ENCODE measurements around the gene IGBP1. TPM values are rescaled to one million over a fixed set of nuclear protein-coding genes. Genes with fewer than 3 reads are reported as not detected.

Gene IGBP1
- total and polyA plus RNA-seq, 9 of the 15 experiments (the other 6 are each of a cell fraction or from before 2014, with no cell fraction given) = 36.6 to 91.5 (median 52.8) TPM

GRCh38 chrX:70196961-70197720 is 63.9 kb downstream of the IGBP1 start (continued):
- TF ChIP-seq TRIM25 (IDR thresholded peaks at IDR 0.05; ENCODE audit: borderline replicate concordance) (no peak), SAFB2 (IDR thresholded peaks at IDR 0.05; ENCODE audit: borderline replicate concordance, low read depth, low read length, severe bottlenecking) (no peak), PCBP1 (IDR thresholded peaks at IDR 0.05; ENCODE audit: low read depth, low read length, poor library complexity, severe bottlenecking) (no peak), GTF2A2 (tag; IDR thresholded peaks at IDR 0.05) (no peak), BCOR (IDR thresholded peaks at IDR 0.05) (no peak)

- WGBS (ENCODE audit: insufficient coverage, low coverage, missing lambda C conversion rate) = 2% methylated on average over 5 of the region's 5 CpGs
- ChIA-PET CTCF (ENCODE audit: low intra/inter-chr PET ratio) (no interaction called here), POLR2A (no interaction called here)
- no peak for FAIRE-seq
- TF ChIP-seq CBFB (CRISPR knock-in tag; IDR thresholded peaks at IDR 0.05) (no peak), ZNF586 (CRISPR knock-in tag; conservative IDR thresholded peaks at IDR 0.05) (no peak), ESRRA (IDR thresholded peaks at IDR 0.05; ENCODE audit: borderline replicate concordance, low read depth) (no peak), ZBTB49 (CRISPR knock-in tag; IDR thresholded peaks at IDR 0.05; ENCODE audit: borderline replicate concordance) (no peak), SP1 (CRISPR knock-in tag; IDR thresholded peaks at IDR 0.05) (no peak), MTA1 (IDR thresholded peaks at IDR 0.05; ENCODE audit: borderline replicate concordance) (no peak), FOXA3 (CRISPR knock-in tag; conservative IDR thresholded peaks at IDR 0.05 in 1 of 2, IDR thresholded peaks at IDR 0.05 in 1 of 2) (no peak)
- Histone ChIP-seq H3K36me3 (ENCODE audit: control insufficient read depth, insufficient read depth, low read length) (no peaks in the 10 kb centered on the region), H3K9ac (ENCODE audit: insufficient read depth in 1 of 2, low read depth in 2 of 2, low read length in 2 of 2) (no peak overlapping the region), H3K27ac (ENCODE audit: extremely low read depth, low read depth, low read length) (no peak overlapping the region), H3K79me2 (ENCODE audit: control insufficient read depth, insufficient read depth, low read length) (no peaks in the 10 kb centered on the region), H3K9me3 (replicated peaks; ENCODE audit: control insufficient read depth, insufficient read depth, low read depth, low read length) (no peaks in the 10 kb centered on the region), H3K4me3 (no peak overlapping the region), H3K27me3 (ENCODE audit: control insufficient read depth in 2 of 2, insufficient read depth in 2 of 2, low read length in 2 of 2) (peaks cover 0 to 19% of the 10 kb centered on the region in 2 experiments; a peak in 3 of 5 replicates), H3K4me1 (replicated peaks in 1 of 2; ENCODE audit: control insufficient read depth in 2 of 2, insufficient read depth in 2 of 2, low read length in 2 of 2) (no peaks in the 10 kb centered on the region), H3K9me1 (ENCODE audit: control insufficient read depth, insufficient read depth, low read length) (no peaks in the 10 kb centered on the region), H4K20me1 (replicated peaks; ENCODE audit: control insufficient read depth, insufficient read depth, low read length) (no peaks in the 10 kb centered on the region), H3K4me2 (ENCODE audit: insufficient read depth, low read length) (no peak overlapping the region), H2AFZ (ENCODE audit: low read depth, low read length) (no peak overlapping the region)
- ATAC-seq = no peak
- DNase-seq (ENCODE audit: extremely low read depth in 1 of 4, low spot score in 3 of 4) = no peak
- no TSS peak for BruUV-seq (replicated peaks)
- intact Hi-C loops (cut with micrococcal nuclease) (no loop called here), in situ Hi-C loops (cut with MboI) (no loop called here)
Observed at GRCh38 chrX:70201732-70202131, 68.5 kb downstream of the IGBP1 start.

Data from K562 (cell line).